ENCODE measurements around the gene CACNA1C.
"Not testable (repeated sequence)": the region's sequence is repeated elsewhere in the genome, so short reads cannot be mapped to it uniquely, and the experiment has no call there.

CACNA1C gene

DNA sequence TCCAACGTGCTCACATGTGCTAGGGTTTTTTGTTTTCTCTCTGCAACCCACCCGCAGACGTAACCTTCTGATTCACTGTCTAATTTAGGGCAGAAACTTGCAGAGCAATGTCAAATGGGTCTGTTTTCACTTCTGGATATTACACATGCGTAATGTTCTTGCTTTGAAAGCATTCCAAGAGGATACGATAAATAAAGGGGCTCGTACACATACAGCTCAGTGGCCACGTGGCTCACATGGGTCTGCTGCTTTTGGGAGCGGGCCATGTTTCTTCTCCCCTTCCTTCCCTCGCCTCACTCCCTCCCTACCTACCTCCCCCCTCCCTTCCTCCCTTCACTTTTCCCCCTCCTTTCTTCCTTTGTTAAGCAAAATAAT lies 23.4 kb downstream of the CACNA1C start:
- no peak for DNase-seq (ENCODE audit: low read depth in 3 of 3)

GRCh38 chr12:2076728-2077127 lies 23.9 kb downstream of the CACNA1C start:
- no peak for DNase-seq (ENCODE audit: low read depth in 3 of 3)

GRCh38 chr12:2080604-2081003 lies 27.8 kb downstream of the CACNA1C start:
- no peak for DNase-seq (ENCODE audit: low read depth in 3 of 3)

GRCh38 chr12:2082321-2082720 lies 29.5 kb downstream of the CACNA1C start:
- DNase-seq (ENCODE audit: low read depth in 3 of 3) = no peak

DNA sequence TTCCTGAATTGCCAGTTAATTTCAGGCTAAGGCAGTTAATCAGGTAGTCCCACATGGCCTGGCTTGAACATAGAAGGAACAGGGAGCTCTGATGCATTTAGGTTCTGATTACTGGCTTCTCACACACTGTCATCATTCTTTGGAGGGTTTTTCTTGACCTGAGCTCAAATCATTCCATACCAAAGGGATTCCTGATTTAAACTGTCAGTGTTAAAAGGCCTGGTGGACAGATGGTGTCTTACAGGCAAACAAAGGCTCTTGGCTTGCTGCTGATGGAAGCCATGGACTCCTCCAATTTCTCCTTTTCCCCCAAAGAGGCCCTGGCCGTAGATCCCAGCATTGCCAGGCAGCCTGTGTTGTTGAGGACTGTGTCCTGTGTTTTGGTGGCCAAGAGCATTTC lies 30.2 kb downstream of the CACNA1C start:
- no peak for DNase-seq (ENCODE audit: low read depth in 3 of 3)

- DNase-seq (ENCODE audit: low read depth in 3 of 3) = no peak
Measured at GRCh38 chr12:2083561-2083960, 30.8 kb downstream of the CACNA1C start.

DNA sequence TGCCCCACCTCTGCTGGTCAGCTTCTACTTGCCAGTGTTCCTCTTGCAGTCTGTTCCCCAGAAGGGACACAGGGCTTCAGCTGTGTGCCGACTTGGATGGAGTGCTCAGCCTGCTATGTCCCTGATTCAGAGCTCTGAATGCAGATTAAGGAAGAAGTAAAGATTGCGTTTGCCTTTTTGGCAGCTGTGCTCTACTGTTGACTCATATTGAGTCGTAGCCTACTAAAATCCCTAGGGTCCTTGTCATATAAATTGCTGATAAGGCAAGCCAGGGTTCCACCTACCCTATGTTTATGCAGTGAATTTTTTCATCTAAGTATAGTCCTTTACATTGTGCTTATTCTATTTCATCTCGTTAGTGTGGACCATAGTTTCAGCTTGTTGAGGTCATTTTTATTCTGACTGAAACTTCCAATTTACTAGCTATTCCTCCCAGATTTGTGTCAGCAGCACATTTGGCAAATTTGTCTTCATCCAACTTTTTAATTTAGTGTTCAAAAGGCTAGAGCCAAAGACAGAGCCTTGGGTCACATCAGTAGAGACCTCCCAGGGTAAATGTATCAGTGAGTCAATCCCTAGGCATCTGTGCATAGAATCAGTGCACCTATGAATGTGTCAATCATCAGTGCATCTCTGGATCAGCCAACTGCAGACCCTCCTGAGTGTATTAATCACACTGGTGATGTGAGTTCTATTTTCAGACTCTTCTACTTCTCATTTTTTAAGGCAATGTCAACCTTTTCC lies 31.9 kb downstream of the CACNA1C start:
- no peak for DNase-seq (ENCODE audit: low read depth in 3 of 3)

DNA sequence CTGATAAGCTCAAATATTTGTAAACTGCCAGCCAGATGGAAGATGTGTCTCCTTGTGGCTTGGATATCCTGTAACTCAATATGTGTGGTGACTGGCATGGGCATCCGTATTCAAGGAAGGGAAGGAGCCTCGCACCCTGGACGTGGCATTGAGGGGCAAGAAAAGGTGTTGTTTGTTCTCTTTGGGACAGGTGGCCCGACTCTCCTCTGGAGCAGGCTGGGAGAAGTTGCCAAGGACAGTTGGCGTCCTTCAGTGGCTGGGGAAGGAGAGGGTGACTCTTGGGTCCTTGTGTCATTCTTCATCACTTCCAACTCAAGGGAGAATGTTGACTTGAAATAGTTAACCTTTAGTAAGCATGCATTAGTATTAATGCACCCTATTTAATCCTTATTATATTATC lies 39.6 kb downstream of the CACNA1C start:
- no peak for DNase-seq (ENCODE audit: low read depth in 3 of 3)

- DNase-seq (ENCODE audit: low read depth in 3 of 3) = no peak
Measured at GRCh38 chr12:2092890-2093289, 40.1 kb downstream of the CACNA1C start.

GRCh38 chr12:2094597-2094996 lies 41.8 kb downstream of the CACNA1C start:
- DNase-seq (ENCODE audit: low read depth in 3 of 3) = no peak

DNA sequence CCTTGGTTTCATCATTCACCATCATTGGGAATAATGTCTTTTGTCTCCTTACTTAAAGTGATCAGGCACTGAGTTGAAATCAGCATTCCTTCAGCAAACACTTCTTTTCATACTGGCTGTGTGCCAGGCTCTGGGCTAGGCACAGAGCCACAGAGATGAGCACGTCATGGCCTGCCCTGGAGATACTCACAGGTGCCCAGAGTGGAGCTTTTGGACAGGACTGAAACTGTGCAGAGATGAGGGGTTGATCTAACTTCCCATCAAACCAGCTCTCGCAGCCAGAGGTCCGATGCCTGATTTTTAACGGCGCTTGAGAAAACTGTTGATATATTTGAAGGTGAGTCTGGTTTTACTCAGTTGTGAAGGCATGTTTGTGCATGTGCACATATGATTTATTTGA lies 43.1 kb downstream of the CACNA1C start:
- no peak for DNase-seq (ENCODE audit: low read depth in 3 of 3)

GRCh38 chr12:2097617-2098016 lies 44.8 kb downstream of the CACNA1C start:
- no peak for DNase-seq (ENCODE audit: low read depth in 3 of 3)

DNA sequence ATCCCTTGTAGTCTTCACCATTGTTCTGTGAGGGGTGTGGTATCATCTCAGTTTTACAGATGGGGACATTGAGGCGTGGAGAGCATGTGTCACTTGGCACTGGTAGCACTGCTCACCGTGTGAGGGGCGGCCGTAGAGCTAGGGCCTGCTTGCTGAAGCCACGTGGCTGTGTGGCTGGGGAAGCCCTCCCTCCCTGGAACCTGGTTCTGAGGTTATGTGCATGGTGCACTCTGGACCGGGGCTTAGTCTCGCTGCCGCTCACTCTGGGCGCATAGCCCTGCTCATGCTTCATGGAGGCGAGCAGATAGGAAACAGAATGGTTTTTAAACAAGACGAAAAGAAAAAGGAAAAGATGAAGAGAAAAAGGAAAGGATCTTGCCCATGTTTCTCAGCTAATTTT lies 46.1 kb downstream of the CACNA1C start:
- no peak for DNase-seq (ENCODE audit: low read depth in 3 of 3)

DNA sequence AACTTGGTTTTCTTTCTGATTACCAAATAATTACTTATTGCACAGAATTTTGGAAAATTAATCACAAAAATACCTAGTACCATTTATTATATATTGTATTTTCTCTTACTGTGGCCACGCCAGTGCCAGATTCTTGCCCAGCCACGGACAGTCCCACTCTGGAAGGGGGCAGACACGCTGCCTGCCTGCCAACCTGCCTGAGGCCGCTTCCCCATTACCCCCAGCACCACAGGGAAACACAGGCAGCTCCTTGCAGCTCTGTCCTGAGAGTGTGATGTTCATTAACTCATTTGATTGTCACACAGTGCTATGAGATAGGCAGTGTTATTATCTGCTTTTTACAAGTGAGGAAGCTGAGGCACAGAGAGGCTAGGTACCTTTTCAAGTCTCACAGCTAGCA lies 46.8 kb downstream of the CACNA1C start:
- no peak for DNase-seq (ENCODE audit: low read depth in 3 of 3)

DNA sequence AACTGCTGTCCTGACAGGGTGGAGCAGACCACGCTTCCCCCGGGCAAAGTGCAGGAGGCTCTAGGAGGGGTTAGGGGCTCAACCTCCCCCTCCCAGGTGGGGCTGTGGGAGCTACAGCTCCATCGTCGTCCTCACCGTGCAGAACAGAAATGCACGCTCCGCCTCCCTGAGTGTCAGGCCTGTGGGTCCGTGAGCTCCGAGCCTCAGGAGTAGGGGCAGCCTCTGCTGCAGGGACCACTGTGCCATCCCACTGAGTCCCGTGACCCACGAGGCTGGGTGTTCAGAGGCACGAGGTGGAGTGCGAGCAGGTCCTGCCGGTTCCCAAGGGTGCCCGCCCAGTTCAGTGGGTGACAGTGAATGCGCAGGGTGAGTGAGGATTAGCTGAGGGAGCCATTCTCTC lies 48.6 kb downstream of the CACNA1C start:
- DNase-seq (ENCODE audit: low read depth in 3 of 3) = no peak

DNA sequence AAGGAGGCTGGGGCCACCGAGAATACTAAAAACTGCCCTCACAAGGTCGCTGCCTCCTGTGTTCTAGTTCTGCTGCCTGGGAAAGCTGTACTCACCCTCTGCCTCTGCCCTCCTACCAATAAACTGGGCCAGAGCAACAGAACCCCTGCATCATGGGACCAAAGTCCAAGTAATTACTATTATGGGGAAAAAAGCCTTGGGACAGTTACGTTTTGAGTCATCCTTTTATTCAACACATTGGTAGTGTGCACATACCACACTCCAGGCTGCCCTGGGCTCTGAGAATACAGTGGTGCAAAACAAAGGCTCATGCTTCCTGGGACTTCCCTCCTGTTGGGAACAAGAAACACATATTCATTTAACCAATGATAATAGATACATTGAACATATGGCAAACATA lies 49.0 kb downstream of the CACNA1C start:
- no peak for DNase-seq (ENCODE audit: low read depth in 3 of 3)

DNA sequence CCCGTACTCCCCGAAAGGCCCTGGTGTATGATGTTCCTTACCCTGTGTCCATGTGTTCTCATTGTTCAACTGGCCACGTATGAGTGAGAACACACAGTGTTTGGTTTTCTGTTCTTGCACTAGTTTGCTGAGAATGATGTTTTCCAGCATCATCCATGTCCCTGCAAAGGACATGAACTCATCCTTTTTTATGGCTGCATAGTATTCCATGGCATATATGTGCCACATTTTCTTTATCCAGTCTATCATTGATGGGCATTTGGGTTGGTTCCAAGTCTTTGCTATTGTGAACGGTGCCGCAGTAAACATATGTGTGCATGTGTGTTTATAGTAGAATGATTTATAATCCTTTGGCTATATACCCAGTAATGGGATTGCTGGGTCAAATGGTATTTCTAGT lies 49.9 kb downstream of the CACNA1C start:
- DNase-seq (ENCODE audit: low read depth in 3 of 3) = not testable (repeated sequence)

GRCh38 chr12:2105387-2105786 lies 52.6 kb downstream of the CACNA1C start:
- DNase-seq (ENCODE audit: low read depth in 3 of 3) = not testable (repeated sequence)

DNA sequence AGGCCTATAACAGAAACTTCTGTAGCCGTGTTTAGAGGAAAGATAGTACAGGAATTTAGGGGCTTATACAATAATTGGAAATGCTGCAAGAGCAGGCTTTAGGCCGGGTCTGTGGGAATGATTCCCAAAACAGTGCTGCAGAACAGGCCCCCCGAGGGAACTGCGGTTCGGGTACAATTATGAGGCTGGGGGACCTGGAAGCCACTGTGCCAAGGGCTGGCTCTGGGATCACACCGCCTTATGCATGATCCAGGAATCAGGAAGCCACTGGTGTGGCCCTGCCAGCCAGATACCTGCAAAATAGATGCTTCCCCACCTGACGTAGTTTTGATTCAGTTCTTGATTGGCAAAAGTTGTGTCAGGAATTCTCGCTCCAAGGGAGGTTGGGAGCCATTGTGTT lies 55.4 kb downstream of the CACNA1C start:
- no peak for DNase-seq (ENCODE audit: low read depth in 3 of 3)

DNA sequence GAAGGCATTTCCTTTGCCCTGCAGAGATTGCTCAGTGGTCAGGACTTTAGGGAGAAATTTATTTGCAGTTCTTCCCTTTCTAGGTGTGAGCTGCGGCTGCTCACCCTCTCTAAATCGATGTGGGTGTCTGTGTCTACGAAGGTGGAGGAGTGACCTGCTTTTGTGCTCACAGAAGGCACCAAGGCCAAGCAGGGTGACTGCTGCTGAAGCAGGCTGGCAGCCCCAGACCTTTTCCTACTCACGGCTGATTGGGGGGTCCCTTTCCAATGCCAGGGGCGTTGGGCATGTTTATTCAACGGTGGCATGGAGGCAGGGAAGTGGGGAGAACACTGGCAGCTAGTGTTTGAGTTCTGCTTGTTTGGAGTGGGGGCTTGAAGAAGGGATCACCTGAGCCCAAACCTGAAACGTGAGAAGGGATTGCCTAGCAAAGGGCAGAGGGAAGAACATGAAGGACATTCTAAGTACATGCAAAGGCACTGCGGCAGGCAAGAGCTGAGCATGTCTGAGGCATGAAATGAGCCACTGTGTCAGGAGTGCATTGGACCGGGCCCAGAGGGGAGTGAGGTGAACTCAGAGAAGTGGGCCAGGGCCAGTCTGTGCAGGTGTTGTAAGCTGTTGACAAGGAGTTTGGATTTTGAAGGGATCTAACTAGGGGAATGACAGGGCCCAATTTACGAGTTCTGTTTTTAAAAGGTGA lies 56.3 kb downstream of the CACNA1C start:
- DNase-seq (ENCODE audit: low read depth in 3 of 3) = no peak

GRCh38 chr12:2110127-2110526 lies 57.3 kb downstream of the CACNA1C start:
- DNase-seq (ENCODE audit: low read depth in 3 of 3) = no peak

GRCh38 chr12:2110849-2111566 lies 58.2 kb downstream of the CACNA1C start:
- no peak for DNase-seq (ENCODE audit: low read depth in 3 of 3)

DNA sequence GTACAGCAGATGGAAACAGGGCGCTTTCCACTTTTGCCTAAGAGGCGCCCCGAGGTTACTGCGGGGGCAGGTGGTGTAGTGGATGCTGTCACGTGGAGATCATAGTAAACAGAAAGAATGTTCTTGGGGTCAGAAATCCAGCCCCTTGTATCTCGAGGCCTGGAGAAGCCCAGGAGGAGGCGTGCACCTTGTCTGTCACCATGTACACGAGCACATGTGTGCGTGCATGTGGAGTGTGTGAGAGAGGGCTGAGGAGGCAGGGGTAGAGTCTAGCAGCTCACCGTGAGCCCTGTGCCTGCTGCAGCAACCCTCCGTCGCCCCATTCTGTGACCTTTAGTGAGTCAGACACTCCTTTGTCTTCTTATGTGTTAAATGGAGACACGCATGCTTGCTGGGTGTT lies 59.0 kb downstream of the CACNA1C start:
- no peak for DNase-seq (ENCODE audit: low read depth in 3 of 3)
